Measurements from ENCODE around the gene CXorf66.
"Not testable (repeated sequence)": the region's sequence is repeated elsewhere in the genome, so short reads cannot be mapped to it uniquely, and the experiment has no call there.

CXorf66 gene

DNA sequence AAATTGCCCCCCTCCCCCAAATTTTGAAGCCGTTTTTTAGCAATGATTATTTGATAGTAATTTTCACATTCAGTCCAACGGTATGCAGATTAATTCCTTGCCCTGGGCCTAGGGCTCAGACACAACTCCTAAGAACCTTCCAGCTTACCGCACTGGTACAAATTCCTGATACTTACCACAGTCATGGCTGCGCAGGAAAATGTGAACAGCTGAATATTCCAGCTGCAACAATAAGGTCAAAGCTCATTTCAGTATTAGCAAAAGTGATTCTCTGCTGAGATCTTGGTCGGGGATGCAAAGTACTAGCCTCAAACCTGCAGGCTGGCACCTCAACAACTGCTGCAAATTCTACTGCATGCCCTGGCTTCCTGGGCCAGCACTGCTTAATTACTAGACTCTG, 35.4 kb downstream of the CXorf66 start:
- no peak for DNase-seq (ENCODE audit: low read depth)

DNA sequence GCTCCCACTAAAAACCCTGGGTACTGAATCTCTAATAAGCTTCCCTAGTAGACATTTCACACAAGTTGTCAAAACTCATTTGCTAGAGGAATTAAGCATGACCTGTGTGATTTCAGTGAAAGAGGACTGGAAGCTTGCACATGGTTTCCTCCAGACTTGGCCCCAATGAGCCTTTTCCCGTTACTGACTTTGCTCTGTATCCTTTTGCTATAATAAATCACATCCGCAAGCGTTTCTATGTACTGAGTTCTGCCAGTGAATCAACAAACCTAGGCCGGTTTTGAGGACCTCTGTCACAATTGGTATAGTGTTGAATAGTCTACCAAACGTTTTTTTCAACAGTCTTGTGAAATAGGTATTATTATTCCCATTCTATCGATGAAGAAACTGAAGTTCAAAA, 40.6 kb downstream of the CXorf66 start:
- DNase-seq (ENCODE audit: low read depth), result no peak

DNA sequence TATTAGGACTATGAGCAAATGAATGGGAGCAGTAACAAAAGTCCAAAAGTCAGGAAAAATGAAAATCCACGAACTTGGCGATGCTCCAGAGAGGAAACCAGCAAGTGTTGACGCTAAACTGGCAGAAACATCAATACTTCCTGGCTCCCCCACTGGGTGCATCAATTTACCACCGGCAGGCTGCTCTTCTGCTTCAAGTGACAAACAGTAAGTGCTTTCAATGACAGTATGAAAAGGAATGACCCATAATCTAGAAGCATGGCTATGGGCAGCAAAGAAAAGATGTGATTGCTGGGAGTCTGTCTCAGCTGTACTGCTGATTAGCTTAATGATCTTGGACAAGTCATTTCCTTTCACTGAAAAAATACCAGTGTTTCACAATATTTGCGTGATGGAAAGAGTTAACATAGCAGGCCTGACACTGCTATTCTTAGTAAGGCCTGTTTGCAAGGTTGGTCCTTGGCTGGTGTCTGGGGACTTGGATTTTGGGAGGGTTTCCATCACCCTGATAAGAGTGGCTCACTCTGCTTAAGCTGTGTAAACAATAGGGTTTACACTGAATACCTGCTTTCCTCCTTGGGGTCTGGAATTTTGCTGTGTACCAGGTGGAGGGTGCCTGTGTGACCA, 41.1 kb downstream of the CXorf66 start:
- DNase-seq (ENCODE audit: low read depth), result no peak

DNA sequence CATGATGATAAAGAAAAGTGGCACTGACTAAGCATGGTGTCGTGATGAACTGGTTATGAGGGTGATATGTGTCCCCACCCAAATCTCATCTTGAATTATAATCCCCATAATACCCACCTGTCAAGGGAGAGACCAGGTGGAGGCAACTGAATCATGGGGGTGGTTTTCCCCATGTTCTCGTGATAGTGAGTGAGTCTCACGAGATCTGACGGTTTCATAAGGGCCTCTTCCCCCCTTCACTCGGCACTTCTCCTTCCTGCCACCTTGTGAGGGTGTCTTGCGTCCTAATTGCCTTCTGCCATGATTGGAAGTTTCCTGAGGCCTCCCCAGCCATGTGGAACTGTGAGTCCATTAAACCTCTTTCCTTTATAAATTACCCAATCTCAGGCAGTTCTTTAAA, 44.2 kb downstream of the CXorf66 start:
- not testable (repeated sequence) for DNase-seq (ENCODE audit: low read depth)

DNA sequence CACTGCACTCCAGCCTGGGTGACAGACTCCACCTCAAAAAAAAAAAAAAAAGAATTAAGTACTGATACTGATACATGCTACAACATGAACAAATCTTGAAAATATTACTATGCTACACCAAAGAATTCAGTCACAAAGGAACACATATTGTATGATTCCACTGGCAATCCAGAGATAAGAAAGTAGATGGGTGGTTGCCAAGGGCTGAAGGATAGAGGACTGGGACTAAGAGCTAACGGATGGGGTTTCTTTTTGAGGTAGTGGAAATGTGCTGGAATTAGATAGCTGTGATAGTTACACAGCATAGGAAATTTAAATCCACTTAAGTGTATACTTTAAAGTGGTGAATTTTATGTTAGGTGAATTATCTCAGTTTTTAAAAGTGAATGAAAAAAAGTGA, 45.0 kb downstream of the CXorf66 start:
- DNase-seq (ENCODE audit: low read depth), result no peak

DNA sequence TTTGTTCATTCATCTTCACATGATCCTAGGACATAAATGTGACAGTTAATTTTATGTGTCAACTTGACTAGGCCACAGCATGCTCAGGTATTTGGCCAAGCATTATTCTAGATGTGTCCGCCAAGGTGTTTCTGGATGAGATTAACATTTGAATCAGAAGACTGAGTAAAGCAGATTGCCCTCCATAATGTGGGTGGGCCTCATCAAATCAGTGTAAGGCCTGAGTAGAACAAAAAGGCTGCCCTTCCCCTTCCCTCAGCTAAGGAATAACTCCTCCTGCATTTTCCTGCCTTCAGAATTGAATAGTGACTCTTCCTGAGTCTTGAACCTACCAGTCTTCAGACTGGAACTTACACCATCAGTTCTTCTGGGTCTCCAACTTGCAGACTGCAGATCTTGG, 50.9 kb downstream of the CXorf66 start:
- no peak for DNase-seq (ENCODE audit: low read depth)

DNA sequence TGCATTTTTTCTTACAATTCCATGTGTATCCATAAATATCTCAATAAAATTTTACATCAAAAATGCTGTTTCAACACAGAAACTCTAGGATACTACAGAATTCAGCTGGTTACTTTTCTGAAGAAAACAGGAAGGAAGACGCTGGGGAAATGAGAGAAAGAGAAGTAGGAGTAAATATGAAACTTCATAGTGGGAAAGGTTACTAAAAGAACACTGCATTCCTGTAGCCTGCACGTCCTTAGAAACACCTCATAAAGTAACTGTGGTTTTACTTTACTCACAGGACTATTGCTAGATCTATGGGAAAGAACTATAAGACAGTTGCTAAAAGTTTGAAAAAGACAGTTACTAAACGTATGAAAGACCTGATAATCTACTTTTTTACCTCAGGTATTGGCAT, 55.6 kb downstream of the CXorf66 start:
- no peak for DNase-seq (ENCODE audit: low read depth)

DNA sequence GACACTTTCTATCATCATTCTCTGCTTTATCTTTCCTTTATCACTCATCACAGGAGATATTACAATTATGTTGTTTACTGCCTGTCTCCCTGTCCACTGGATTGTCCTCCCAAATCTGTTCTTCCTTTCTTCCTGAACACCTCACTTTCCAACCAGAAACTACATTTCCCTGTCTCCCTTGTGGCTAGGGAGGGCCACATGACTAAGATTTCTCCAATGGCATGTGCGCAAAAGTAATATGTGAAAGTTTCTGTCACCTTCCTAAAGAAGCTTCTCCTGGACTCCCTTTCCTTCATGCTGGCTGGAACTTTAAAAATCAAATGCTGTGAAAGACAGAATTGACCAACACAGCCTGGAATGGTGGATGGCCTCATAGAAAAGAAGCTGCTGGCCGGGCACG, 58.2 kb downstream of the CXorf66 start:
- no peak for DNase-seq (ENCODE audit: low read depth)

DNA sequence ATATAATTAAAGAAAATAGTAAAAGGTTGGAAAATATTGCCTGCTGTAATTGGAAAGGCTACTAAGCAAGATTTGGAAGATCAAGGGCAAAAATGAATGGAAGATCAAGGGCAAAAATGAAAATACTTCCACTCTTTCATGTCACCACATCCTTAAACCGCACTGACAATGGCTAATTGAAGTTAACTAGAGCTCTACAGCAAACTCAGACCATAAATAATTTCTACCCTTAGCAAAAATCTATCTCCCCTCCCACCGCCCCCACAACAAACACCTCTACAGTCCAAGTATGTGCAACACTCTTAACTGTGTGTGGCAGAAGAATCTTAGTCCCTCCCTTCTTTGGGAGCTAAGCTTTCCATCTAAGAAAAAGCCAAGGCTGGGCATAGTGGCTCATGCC, 59.6 kb downstream of the CXorf66 start:
- no peak for DNase-seq (ENCODE audit: low read depth)

Measured in activated T-cell treated with anti-CD3 and anti-CD28 coated beads for 48 hours (primary cell).